Measurements from ENCODE around the gene SLC6A13. TPM values are rescaled to one million over a fixed set of nuclear protein-coding genes. Genes with fewer than 3 reads are reported as not detected.

Gene SLC6A13
- total RNA-seq, 1 experiment from 2014 or later, result not detected

DNA sequence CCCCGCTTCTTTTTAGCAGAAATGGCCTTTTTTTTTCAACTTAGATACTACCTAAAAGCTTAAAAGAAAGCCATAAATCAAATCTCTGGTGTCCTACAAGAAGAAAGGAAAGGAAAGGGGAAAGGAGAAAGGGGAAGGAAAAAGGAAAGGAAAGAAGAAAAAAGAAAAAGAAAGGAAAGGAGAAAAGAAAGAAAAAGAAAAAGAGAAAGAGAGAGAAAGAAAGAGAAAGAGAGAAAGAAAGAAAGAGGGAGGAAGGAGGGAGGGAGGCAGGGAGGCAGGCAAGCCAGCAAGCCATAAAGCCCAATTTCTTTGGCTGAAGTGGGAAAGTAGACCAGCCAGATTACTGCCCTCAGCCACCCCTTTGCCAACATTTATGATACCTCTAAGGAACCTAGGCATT is 32.5 kb upstream of the SLC6A13 start:
- Histone ChIP-seq H3K79me2 (ENCODE audit: low read depth) (no peaks in the 10 kb centered on the region), H2AFZ (no peak overlapping the region), H3K9me2 (ENCODE audit: insufficient read depth) (no peaks in the 10 kb centered on the region), H3K27me3 (ENCODE audit: insufficient read depth, low read depth) (no peaks in the 10 kb centered on the region), H4K20me1 (ENCODE audit: insufficient read depth) (peaks cover 6% of the 10 kb centered on the region), H3K9me3 (ENCODE audit: insufficient read depth, low read depth) (peaks cover 2% of the 10 kb centered on the region; the same call in 1 of the 2 replicates), H3K27ac (no peak overlapping the region), H3K4me2 (no peak overlapping the region), H3K4me1 (replicated peaks; ENCODE audit: insufficient read depth) (no peaks in the 10 kb centered on the region), H3F3A (ENCODE audit: insufficient read depth, low read depth) (peaks cover 29% of the 10 kb centered on the region), H3K4me3 (no peak overlapping the region), H3K36me3 (ENCODE audit: low read depth) (peaks cover 42% of the 10 kb centered on the region)
- POLR2A ChIA-PET (ENCODE audit: unreplicated experiment), result no interaction called here
- no TSS peak for BruUV-seq (replicated peaks)
- CTCF ChIA-PET, result no interaction called here
- intact Hi-C loops (cut with micrococcal nuclease; ENCODE audit: unreplicated experiment), result no loop called here
- no peak for DNase-seq
- no peak for TF ChIP-seq EZH2 (IDR thresholded peaks at IDR 0.05; ENCODE audit: low read depth)
- TF ChIP-seq, protein P1, sequence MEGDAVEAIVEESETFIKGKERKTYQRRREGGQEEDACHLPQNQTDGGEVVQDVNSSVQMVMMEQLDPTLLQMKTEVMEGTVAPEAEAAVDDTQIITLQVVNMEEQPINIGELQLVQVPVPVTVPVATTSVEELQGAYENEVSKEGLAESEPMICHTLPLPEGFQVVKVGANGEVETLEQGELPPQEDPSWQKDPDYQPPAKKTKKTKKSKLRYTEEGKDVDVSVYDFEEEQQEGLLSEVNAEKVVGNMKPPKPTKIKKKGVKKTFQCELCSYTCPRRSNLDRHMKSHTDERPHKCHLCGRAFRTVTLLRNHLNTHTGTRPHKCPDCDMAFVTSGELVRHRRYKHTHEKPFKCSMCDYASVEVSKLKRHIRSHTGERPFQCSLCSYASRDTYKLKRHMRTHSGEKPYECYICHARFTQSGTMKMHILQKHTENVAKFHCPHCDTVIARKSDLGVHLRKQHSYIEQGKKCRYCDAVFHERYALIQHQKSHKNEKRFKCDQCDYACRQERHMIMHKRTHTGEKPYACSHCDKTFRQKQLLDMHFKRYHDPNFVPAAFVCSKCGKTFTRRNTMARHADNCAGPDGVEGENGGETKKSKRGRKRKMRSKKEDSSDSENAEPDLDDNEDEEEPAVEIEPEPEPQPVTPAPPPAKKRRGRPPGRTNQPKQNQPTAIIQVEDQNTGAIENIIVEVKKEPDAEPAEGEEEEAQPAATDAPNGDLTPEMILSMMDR (conservative IDR thresholded peaks at IDR 0.05), result no peak

DNA sequence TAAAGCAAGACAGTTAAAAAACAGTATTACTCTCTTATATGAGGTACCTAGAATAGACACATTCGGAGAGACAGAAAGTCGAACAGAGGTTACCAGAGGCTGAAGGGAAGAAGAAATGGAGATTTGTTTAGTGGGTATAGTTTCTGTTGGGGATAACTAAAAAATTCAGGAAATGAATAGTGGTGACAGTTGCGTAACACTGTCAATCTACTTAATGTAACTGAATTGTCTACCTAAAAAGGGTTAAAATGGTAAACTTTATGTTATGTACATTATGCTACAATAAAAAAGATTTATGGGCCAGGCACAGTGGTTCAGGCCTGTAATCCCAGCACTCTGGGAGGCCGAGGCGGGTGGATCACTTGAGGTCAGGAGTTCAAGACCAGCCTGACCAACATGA is 30.6 kb upstream of the SLC6A13 start:
- H3K9me2 ChIP-seq (ENCODE audit: insufficient read depth), result no peaks in the 10 kb centered on the region
- no peaks in the 10 kb centered on the region for H3K9me3 ChIP-seq (ENCODE audit: insufficient read depth, low read depth)
- H3K27me3 ChIP-seq (ENCODE audit: insufficient read depth, low read depth), result no peaks in the 10 kb centered on the region
- ChIA-PET POLR2A (ENCODE audit: unreplicated experiment) (interaction anchor here (0.6 kb wide), 1 partner anchor 30 kb away, joined by 3 read pairs; no protein-coding TSS in a partner anchor), CTCF (no interaction called here)
- no peaks in the 10 kb centered on the region for H3K79me2 ChIP-seq (ENCODE audit: low read depth)
- H4K20me1 ChIP-seq (ENCODE audit: insufficient read depth), result peaks cover 8% of the 10 kb centered on the region
- no peak overlapping the region for H3K27ac ChIP-seq
- DNase-seq, result no peak
- no TSS peak for BruUV-seq (replicated peaks)
- no peaks in the 10 kb centered on the region for H3K4me1 ChIP-seq (replicated peaks; ENCODE audit: insufficient read depth)
- H3F3A ChIP-seq (ENCODE audit: insufficient read depth, low read depth), result peaks cover 29% of the 10 kb centered on the region
- H3K4me3 ChIP-seq, result no peak overlapping the region
- peaks cover 42% of the 10 kb centered on the region for H3K36me3 ChIP-seq (ENCODE audit: low read depth)
- H2AFZ ChIP-seq, result no peak overlapping the region
- intact Hi-C loops (cut with micrococcal nuclease; ENCODE audit: unreplicated experiment), result no loop called here
- no peak overlapping the region for H3K4me2 ChIP-seq
- TF ChIP-seq, protein P1 (conservative IDR thresholded peaks at IDR 0.05), result no peak
- TF ChIP-seq EZH2 (IDR thresholded peaks at IDR 0.05; ENCODE audit: low read depth), result no peak

DNA sequence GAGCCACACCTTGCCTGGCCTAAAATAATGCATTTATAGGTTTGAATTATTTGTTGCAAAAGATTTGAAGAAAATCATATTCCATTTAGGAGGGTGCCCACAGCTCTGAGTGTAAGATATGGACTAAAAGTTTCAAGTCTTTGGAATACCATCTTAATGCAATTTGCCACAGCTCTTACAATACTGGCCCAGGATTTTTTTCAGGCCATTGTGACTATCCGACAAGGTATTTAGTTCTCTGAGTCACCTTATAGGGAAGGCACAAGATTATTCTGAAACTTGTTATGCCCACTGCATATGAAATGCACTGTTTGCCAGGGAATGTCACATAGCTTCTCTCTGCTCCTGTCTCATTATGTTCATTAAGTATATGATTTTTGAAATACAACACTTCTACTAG is 29.6 kb upstream of the SLC6A13 start:
- H3F3A ChIP-seq (ENCODE audit: insufficient read depth, low read depth), result peaks cover 29% of the 10 kb centered on the region
- POLR2A ChIA-PET (ENCODE audit: unreplicated experiment), result interaction anchor here (0.7 kb wide), 1 partner anchor 49 kb away, joined by 4 read pairs; no protein-coding TSS in a partner anchor
- no peaks in the 10 kb centered on the region for H3K79me2 ChIP-seq (ENCODE audit: low read depth)
- CTCF ChIA-PET, result no interaction called here
- TF ChIP-seq EZH2 (IDR thresholded peaks at IDR 0.05; ENCODE audit: low read depth), result no peak
- TF ChIP-seq, protein P1 (conservative IDR thresholded peaks at IDR 0.05), result no peak
- peaks cover 42% of the 10 kb centered on the region for H3K36me3 ChIP-seq (ENCODE audit: low read depth)
- no peak for DNase-seq
- H3K4me2 ChIP-seq, result no peak overlapping the region
- BruUV-seq (replicated peaks), result no TSS peak
- H3K9me2 ChIP-seq (ENCODE audit: insufficient read depth), result no peaks in the 10 kb centered on the region
- intact Hi-C loops (cut with micrococcal nuclease; ENCODE audit: unreplicated experiment), result no loop called here
- no peak overlapping the region for H2AFZ ChIP-seq
- H3K27ac ChIP-seq, result peak overlapping the region; percentile 39
- H3K4me1 ChIP-seq (replicated peaks; ENCODE audit: insufficient read depth), result no peaks in the 10 kb centered on the region
- peaks cover 8% of the 10 kb centered on the region for H4K20me1 ChIP-seq (ENCODE audit: insufficient read depth)
- no peak overlapping the region for H3K4me3 ChIP-seq
- H3K9me3 ChIP-seq (ENCODE audit: insufficient read depth, low read depth), result no peaks in the 10 kb centered on the region
- no peaks in the 10 kb centered on the region for H3K27me3 ChIP-seq (ENCODE audit: insufficient read depth, low read depth)

Data from PC-9 (cell line).